HEK293T (cell line): ENCODE measurements around the gene CAPSL.

Experiments
- BHLHE40 ChIP-seq: fragments of 450-650 bp; IDR thresholded peaks from 2 replicates; pipeline ENCODE4 v1.6.1; 2016; ENCODE audit warnings: mild to moderate bottlenecking, moderate library complexity, borderline replicate concordance
- CTBP1 ChIP-seq: fragments of 450-650 bp; IDR thresholded peaks from 2 replicates; pipeline ENCODE4 v1.6.1; 2016; ENCODE audit warnings: borderline replicate concordance
- ELF4 ChIP-seq: fragments of 450-650 bp; IDR thresholded peaks from 2 replicates; pipeline ENCODE4 v1.6.1; 2017; ENCODE audit warnings: antibody characterized with exemption
- FOXA1 ChIP-seq: fragments of 450-650 bp; IDR thresholded peaks from 2 replicates; pipeline ENCODE4 v1.6.1; 2016; ENCODE audit warnings: mild to moderate bottlenecking
- FOXK2 ChIP-seq: fragments of 450-650 bp; IDR thresholded peaks from 2 replicates; pipeline ENCODE4 v1.6.1; 2016; ENCODE audit warnings: mild to moderate bottlenecking
- FOXM1 ChIP-seq: fragments of 450-650 bp; IDR thresholded peaks from 2 replicates; pipeline ENCODE4 v1.6.1; 2017; ENCODE audit warnings: mild to moderate bottlenecking, borderline replicate concordance
- L3MBTL2 ChIP-seq: fragments of 450-650 bp; conservative IDR thresholded peaks from 2 replicates; pipeline ENCODE4 v1.6.1; 2016; ENCODE audit warnings: mild to moderate bottlenecking
- LEF1 ChIP-seq: fragments of 450-650 bp; IDR thresholded peaks from 2 replicates; pipeline ENCODE4 v1.6.1; 2017; ENCODE audit warnings: mild to moderate bottlenecking, borderline replicate concordance
- PKNOX1 ChIP-seq: fragments of 450-650 bp; IDR thresholded peaks from 2 replicates; pipeline ENCODE4 v1.6.1; 2016
- SP1 ChIP-seq: fragments of 450-650 bp; IDR thresholded peaks from 2 replicates; pipeline ENCODE4 v1.6.1; 2017
- SUZ12 ChIP-seq: fragments of 450-650 bp; IDR thresholded peaks from 2 replicates; pipeline ENCODE4 v1.6.1; 2016; ENCODE audit warnings: mild to moderate bottlenecking
- TARDBP ChIP-seq: fragments of 450-650 bp; IDR thresholded peaks from 2 replicates; pipeline ENCODE4 v1.6.1; 2016
- ZNF384 ChIP-seq: fragments of 450-650 bp; IDR thresholded peaks from 2 replicates; pipeline ENCODE4 v1.6.1; 2016

GRCh38 chr5:35898952-35899660 is 39.3 kb downstream of the CAPSL start:
- TF ChIP-seq BHLHE40, result no peak
- TF ChIP-seq ELF4, result no peak
- TF ChIP-seq ZNF384, result no peak
- no peak for TF ChIP-seq SUZ12
- no peak for TF ChIP-seq FOXA1
- no peak for TF ChIP-seq TARDBP
- TF ChIP-seq SP1, result no peak
- TF ChIP-seq FOXM1, result no peak
- TF ChIP-seq CTBP1, result no peak
- TF ChIP-seq PKNOX1, result no peak
- no peak for TF ChIP-seq LEF1
- no peak for TF ChIP-seq FOXK2
- no peak for TF ChIP-seq L3MBTL2
